Thyroid gland (tissue), 4 donors: ENCODE data around the gene STYX. TPM values are rescaled to one million over a fixed set of nuclear protein-coding genes. Genes with fewer than 3 reads are reported as not detected.

Source experiments
- DNase-seq, 2 donors: peaks; one replicate each; pipeline ENCODE4 v3.0.0-alpha.2; 2019
- H3K27ac ChIP-seq, 3 donors: fragments of 200-600 bp; sonication (generic); 1 replicate in 2 of 3; 2 replicates in 1 of 3; pipeline ENCODE4 v1.5.1; 2016 to 2019; ENCODE audit warnings: mild to moderate bottlenecking in 1 of 3, moderate library complexity in 1 of 3
- H3K27me3 ChIP-seq: fragments of 200-600 bp; sonication (generic); one replicate; pipeline ENCODE4 v1.5.1; 2019
- H3K36me3 ChIP-seq, 2 donors: fragments of 200-600 bp; sonication (generic); one replicate each; pipeline ENCODE4 v1.5.1; 2016 to 2019
- H3K4me1 ChIP-seq, 2 donors: fragments of 200-600 bp; sonication (generic); one replicate each; pipeline ENCODE4 v1.5.1; 2017 to 2019
- H3K4me3 ChIP-seq, 3 donors: fragments of 200-600 bp; sonication (generic); replicated peaks in 1 of 3; 1 replicate in 2 of 3; 2 replicates in 1 of 3; pipeline ENCODE4 v1.5.1; 2016; ENCODE audit warnings: mild to moderate bottlenecking in 1 of 3
- H3K9me3 ChIP-seq: fragments of 200-600 bp; sonication (generic); one replicate; pipeline ENCODE4 v1.5.1; 2017
- CTCF ChIP-seq, 6 experiments: fragments of 200-600 bp in 3 of 6; fragments of 450-650 bp in 3 of 6; sonication (generic) in 3 of 6; IDR thresholded peaks; one replicate each; pipeline ENCODE4 v1.5.1; 2016 to 2019; ENCODE audit warnings: antibody characterized with exemption in 6 of 6, mild to moderate bottlenecking in 2 of 6, inconsistent platforms in 1 of 6, moderate library complexity in 1 of 6
- POLR2A ChIP-seq, 2 donors: fragments of 450-650 bp; IDR thresholded peaks; one replicate each; pipeline ENCODE4 v1.6.1; 2017; ENCODE audit warnings: antibody characterized with exemption in 2 of 2, mild to moderate bottlenecking in 2 of 2, moderate library complexity in 1 of 2
- WGBS, 2 donors: methylation state at CpG; one replicate each; pipeline ENCODE4 v1.1.5; 2017; 5-methylcytosine and 5-hydroxymethylcytosine counted together
- intact Hi-C: fragments of 100-400 bp; cut with DNase I; formaldehyde crosslinking; loops from one replicate; pipeline ENCODE4 v1.15.1; 2023
- total RNA-seq, 4 donors: library from RNA; depleted of rRNA; stranded (reverse); fragments of >200 nt; gene quantifications; one replicate each; pipeline ENCODE4 v1.2.3, GENCODE V29; 2016

Gene STYX
- total RNA-seq, 4 donors from 2014 or later: 13.7 to 17.1 (median 14.8) TPM

- no peaks in the 10 kb centered on the region for H3K27me3 ChIP-seq
- peak overlapping the region in 1 of 3 donors; percentile 3 for H3K27ac ChIP-seq
- H3K9me3 ChIP-seq: no peaks in the 10 kb centered on the region
- intact Hi-C loops: loop anchor here (5.0 kb wide), 1 partner anchor 148 kb away; the partner anchor contains the start of genes GPR137C and TXNDC16
- peaks cover 0 to 4% of the 10 kb centered on the region in 2 donors for H3K4me1 ChIP-seq
- TF ChIP-seq CTCF (IDR thresholded peaks at IDR 0.05): no peak
- no peak for TF ChIP-seq POLR2A (IDR thresholded peaks at IDR 0.05)
- no peaks in the 10 kb centered on the region for H3K36me3 ChIP-seq
- 33 to 41% methylated on average over 2 of the region's 2 CpGs for WGBS, 2 donors
- no peak for DNase-seq
- no peak overlapping the region for H3K4me3 ChIP-seq
Observed at GRCh38 chr14:52700701-52701172, 29.2 kb upstream of the STYX start.

- no peak for DNase-seq
- WGBS, 2 donors: 72 to 76% methylated on average over 3 of the region's 3 CpGs
- H3K4me3 ChIP-seq: no peak overlapping the region
- H3K36me3 ChIP-seq: no peaks in the 10 kb centered on the region
- no peaks in the 10 kb centered on the region for H3K27me3 ChIP-seq
- H3K27ac ChIP-seq: peak overlapping the region in 1 of 3 donors; percentile 3
- no peak for TF ChIP-seq POLR2A (IDR thresholded peaks at IDR 0.05)
- TF ChIP-seq CTCF (IDR thresholded peaks at IDR 0.05): no peak
- intact Hi-C loops: loop anchor here (5.0 kb wide), 1 partner anchor 149 kb away; the partner anchor contains the start of genes GPR137C and TXNDC16
- H3K9me3 ChIP-seq: no peaks in the 10 kb centered on the region
- H3K4me1 ChIP-seq: peaks cover under 1 to 1% of the 10 kb centered on the region in 2 donors
Observed at GRCh38 chr14:52701223-52701622, 28.7 kb upstream of the STYX start.

- Histone ChIP-seq H3K27me3 (no peaks in the 10 kb centered on the region), H3K27ac (no peak overlapping the region), H3K36me3 (no peaks in the 10 kb centered on the region), H3K4me3 (no peak overlapping the region), H3K4me1 (peaks cover 7 to 11% of the 10 kb centered on the region in 2 donors), H3K9me3 (no peaks in the 10 kb centered on the region)
- 80 to 92% methylated on average over 3 of the region's 3 CpGs for WGBS, 2 donors
- TF ChIP-seq CTCF (IDR thresholded peaks at IDR 0.05) (no peak), POLR2A (IDR thresholded peaks at IDR 0.05) (no peak)
- intact Hi-C loops: loop anchor here (5.0 kb wide), 1 partner anchor 151 kb away; the partner anchor contains the start of genes GPR137C and TXNDC16
- DNase-seq: no peak
Observed at GRCh38 chr14:52703225-52703624, 26.7 kb upstream of the STYX start.

- no peak overlapping the region for H3K4me3 ChIP-seq
- WGBS, 2 donors: 94 to 98% methylated on average over 2 of the region's 2 CpGs
- H3K4me1 ChIP-seq: peaks cover 10 to 16% of the 10 kb centered on the region in 2 donors
- intact Hi-C loops: loop anchor here (5.0 kb wide), 1 partner anchor 151 kb away; the partner anchor contains the start of genes GPR137C and TXNDC16
- peaks cover 0 to under 1% of the 10 kb centered on the region in 2 donors for H3K36me3 ChIP-seq
- no peak overlapping the region for H3K27ac ChIP-seq
- DNase-seq: no peak
- H3K9me3 ChIP-seq: no peaks in the 10 kb centered on the region
- H3K27me3 ChIP-seq: no peaks in the 10 kb centered on the region
- TF ChIP-seq POLR2A (IDR thresholded peaks at IDR 0.05) (no peak), CTCF (IDR thresholded peaks at IDR 0.05) (no peak)
Observed at GRCh38 chr14:52703664-52704063, 26.3 kb upstream of the STYX start.

- 83% methylated on average over 5 of the region's 5 CpGs for WGBS, 2 donors
- Histone ChIP-seq H3K4me1 (peaks cover 10 to 16% of the 10 kb centered on the region in 2 donors), H3K27me3 (no peaks in the 10 kb centered on the region), H3K4me3 (peak overlapping the region in 1 of 3 donors; percentile 56), H3K27ac (peak overlapping the region; percentile 89 to 96 (median 92)), H3K9me3 (no peaks in the 10 kb centered on the region), H3K36me3 (peaks cover 0 to 23% of the 10 kb centered on the region in 2 donors)
- intact Hi-C loops: no loop called here
- TF ChIP-seq POLR2A (IDR thresholded peaks at IDR 0.05): no peak
- TF ChIP-seq CTCF (IDR thresholded peaks at IDR 0.05): no peak
- peak; percentile 40 to 49 for DNase-seq
Observed at GRCh38 chr14:52706286-52706685, 23.7 kb upstream of the STYX start.
